Activated T-cell treated with anti-CD3 and anti-CD28 coated beads, Interleukin-2, amount 50 U/mL, for 1 hour (primary cell): Measurements from ENCODE around the gene FAM180B.
"Not testable (repeated sequence)": the region's sequence is repeated elsewhere in the genome, so short reads cannot be mapped to it uniquely, and the experiment has no call there.

ENCODE experiments used
- DNase-seq: peaks from one replicate; pipeline ENCODE4 v3.0.0-alpha.2; 2020

Gene FAM180B, protein sequence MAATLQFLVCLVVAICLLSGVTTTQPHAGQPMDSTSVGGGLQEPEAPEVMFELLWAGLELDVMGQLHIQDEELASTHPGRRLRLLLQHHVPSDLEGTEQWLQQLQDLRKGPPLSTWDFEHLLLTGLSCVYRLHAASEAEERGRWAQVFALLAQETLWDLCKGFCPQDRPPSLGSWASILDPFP

GRCh38 chr11:47586098-47586855 lies at the start of gene FAM180B:
Gene FAM180B (plus strand): TSS chr11:47586678. CDS start chr11:47586769, 91 bp downstream.
- no peak for DNase-seq

- no peak for DNase-seq
Measured at GRCh38 chr11:47536915-47537314, 49.6 kb upstream of the FAM180B start.

- no peak for DNase-seq
Measured at GRCh38 chr11:47538741-47539565, 47.5 kb upstream of the FAM180B start.

DNA sequence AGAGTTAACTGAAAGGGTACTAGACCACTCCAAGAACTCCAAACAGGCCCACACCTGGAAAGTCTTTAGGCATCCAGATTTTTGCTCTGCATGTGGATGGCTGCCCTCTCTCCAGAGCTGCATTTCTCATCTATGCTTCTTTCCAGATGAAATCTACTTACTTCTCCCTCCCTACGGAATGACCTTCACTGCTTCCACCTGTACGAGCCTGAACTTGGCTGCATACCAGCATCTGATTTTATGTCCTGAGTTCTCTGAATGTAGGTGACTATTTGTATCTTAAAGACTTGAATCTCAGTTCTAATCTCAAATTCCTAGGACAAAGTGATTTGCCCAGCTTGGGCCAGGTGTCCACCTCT lies 46.8 kb upstream of the FAM180B start:
- no peak for DNase-seq

- DNase-seq = no peak
Measured at GRCh38 chr11:47541070-47541469, 45.4 kb upstream of the FAM180B start.

DNA sequence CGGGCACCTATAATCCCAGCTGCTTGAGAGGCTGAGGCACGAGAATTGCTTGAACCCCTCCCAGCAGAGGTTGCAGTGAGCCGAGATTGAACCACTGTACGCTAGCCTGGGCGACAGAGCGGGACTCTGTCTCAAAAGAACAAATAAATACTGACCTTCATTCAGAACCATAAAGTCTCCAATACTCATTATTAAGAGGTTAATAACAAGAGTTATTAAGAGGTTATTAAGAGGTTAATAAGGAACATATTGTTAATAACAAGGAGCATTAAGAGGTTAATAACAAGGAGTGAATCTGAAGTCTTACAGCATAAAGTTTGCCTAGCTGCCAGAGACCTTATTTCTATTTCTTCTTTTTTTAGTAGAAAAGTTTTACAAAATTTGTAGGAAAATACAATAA lies 41.2 kb upstream of the FAM180B start:
- no peak for DNase-seq

- DNase-seq = not testable (repeated sequence)
Measured at GRCh38 chr11:47546274-47546673, 40.2 kb upstream of the FAM180B start.

DNA sequence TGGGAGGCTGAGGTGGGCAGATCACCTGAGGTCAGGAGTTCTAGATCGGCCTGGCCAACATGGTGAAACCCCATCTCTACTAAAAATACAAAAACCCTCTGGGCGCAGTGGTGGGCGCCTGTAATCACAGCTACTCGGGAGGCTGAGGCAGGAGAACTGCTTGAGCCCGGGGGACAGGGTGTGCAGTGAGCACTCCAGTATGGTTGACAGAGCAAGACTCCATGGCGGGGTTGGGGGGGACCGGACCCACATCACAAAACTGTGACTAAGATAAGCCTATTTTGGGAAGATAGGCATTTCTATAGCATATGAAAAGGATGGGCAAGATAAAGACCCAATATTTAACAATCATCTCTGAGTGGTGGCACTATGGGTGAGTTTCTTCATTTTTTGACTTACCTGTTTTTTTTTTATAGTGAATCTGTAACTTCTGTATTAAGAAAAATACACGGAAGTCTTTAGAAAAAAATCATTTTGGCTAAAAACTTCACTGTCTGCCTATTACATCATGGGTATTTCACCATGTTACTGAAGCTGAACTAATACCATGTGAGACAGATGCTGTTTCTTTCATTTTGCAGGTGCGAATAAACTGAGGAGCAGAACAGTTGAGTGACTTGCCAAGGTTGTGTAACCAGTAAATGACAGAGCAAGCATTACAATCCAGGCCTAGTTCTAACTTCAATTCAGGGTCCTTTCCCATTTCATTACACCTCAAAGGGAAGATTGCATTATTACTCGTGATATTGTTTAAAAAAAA lies 36.0 kb upstream of the FAM180B start:
- no peak for DNase-seq

- no peak for DNase-seq
Measured at GRCh38 chr11:47551086-47551485, 35.4 kb upstream of the FAM180B start.

GRCh38 chr11:47552056-47552565 lies 34.4 kb upstream of the FAM180B start:
- no peak for DNase-seq

GRCh38 chr11:47552566-47553405 lies 33.7 kb upstream of the FAM180B start, which contains the start of gene CELF1:
Gene CELF1 (minus strand): TSS chr11:47553132. CDS start chr11:47499523, 53,609 bp downstream.
- DNase-seq = peak; percentile 93

DNA sequence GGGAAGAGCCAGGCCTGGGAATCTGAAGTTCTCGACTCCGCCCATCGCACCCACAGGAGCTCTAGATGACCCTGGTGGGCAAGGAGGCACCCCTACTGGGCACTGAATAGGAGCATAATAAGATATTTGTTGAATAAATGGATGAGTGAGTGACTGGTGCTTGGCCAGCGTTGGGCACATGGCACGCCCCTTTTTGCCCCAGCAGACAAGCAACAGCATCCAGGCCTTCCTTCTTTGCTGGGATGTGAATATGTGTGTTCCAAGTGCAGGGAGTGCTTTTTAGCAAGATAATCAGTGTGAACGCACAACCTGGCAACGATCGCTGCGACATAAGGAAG lies 33.1 kb upstream of the FAM180B start:
- DNase-seq = no peak

GRCh38 chr11:47557004-47557403 lies 29.5 kb upstream of the FAM180B start:
- DNase-seq = not testable (repeated sequence)

DNA sequence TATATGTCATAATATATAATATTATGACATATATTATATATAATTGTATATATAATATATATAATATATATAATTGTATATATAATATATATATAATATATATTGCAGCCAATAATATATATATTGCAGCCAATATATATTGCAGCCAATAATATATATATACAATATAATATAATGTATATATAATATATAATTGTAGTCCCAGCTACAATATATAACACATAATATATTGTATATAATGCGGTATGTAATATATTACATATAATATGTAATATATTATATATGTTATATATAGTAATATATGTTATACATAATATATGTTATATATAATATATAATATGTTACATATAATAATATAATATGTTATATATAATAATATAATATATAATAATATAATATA lies 27.8 kb upstream of the FAM180B start:
- DNase-seq = no peak

DNA sequence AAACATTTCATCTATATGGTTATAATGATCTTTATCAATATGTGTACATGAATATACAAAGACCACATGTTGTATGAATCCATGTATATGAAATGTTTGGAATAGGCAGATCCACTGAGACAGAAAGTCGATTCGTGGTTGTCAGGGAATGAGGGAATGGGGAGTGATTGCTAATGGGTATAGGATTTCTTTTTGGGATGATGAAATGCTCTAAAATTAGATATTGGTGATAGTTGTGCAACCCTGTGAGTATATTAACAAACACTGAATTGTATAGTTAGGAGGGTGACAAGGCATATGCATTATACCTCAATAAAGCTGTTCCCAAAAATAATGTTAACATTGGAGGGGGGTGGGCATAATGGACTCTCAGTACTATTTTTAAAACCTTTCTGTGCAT lies 26.1 kb upstream of the FAM180B start:
- no peak for DNase-seq

DNA sequence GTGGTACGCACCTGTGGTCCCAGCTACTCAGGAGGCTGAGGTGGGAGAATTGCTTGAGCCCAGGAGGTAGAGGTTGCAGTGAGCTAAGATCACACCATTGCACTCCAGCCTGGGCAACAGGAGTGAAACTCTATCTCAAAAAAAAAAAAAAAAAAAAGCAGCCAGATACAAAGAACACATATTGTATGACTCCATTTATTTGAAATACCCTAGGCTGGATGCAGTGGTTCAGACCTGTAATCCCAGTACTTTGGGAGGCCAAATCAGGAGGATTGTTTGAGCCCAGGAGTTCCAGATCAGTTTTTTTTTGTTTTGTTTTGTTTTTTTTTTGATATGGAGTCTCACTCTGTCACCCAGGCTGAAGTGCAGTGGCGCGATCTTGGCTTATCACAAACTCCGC lies 24.1 kb upstream of the FAM180B start:
- not testable (repeated sequence) for DNase-seq

DNA sequence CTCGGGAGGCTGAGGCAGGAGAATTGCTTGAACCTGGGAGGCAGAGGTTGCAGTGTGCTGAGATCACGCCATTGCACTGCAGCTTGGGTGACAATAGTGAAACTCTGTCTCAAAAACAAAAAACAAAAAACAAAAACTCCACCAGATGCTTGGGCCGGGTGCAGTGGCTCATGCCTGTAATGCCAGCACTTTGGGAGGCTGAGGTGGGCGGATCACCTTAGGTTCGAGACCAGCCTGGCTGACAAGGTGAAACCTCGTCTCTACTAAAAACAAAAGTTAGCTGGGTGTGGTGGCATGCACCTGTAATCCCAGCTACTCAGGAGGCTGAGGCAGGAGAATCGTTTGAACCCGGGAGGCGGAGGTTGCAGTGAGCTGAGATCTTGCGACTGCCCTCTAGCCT lies 22.1 kb upstream of the FAM180B start:
- not testable (repeated sequence) for DNase-seq

- DNase-seq = peak; percentile 27
Measured at GRCh38 chr11:47564933-47565339, 21.5 kb upstream of the FAM180B start.

DNA sequence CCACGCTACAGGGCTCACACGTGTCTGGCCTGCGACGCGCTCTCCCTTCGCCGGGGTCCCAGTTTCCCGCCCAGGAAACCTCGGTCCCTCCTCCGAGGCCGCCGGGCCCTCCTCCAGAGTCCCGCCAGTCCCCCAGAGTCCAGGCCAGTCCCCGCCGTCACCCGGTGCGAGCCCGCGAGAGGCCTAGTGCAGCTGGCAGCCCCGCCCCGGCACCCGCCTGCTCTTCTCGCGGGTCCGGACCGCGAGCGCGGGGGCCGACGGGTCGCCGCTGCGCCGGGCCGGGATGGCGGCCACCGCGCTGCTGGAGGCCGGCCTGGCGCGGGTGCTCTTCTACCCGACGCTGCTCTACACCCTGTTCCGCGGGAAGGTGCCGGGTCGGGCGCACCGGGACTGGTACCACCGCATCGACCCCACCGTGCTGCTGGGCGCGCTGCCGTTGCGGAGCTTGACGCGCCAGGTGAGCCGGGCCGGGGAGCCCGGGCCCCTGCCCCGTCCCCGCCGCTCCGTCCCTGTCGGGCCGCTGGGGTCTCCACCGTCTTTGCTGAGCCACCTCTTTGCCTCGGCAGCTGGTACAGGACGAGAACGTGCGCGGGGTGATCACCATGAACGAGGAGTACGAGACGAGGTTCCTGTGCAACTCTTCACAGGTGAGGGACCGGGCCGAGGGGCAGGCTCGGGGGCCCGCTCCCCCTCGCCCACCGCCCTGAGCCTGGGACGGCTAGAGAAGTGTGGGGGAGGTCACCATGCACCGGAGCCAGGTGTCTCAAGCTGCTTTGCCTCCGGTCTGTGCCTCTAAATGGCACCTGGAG lies 20.9 kb upstream of the FAM180B start, which contains the start of gene PTPMT1:
TSS of gene PTPMT1 (plus strand) at position 260 of the 809 bp plus-strand sequence. CDS start at position 284, 24 bp downstream.
- DNase-seq = peak; percentile 65

DNA sequence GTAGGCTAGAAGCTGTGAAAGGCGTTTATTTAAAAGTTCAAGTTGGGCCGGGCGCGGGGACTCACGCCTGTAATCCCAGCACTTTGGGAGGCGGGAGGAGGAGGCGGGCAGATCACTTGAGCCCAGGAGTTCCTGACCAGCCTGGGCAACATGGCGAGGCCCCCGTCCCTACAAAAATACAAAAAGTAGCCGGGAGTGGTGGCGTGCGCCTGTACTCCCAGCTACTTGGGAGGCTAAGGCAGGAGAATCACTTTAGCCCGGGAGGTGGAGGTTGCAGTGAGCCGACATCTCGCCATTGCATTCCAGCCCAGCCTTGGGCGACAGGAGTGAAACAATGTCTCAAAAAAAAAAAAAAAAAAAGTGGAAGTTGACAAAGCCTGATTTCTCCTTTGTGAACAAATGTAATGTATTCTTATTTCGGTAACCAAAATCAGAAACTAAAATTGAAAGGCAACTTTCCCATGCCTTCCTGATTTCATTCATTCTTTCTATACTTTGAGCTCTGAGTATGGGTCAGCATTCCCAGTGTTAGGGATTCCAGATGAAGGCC lies 20.3 kb upstream of the FAM180B start:
- no peak for DNase-seq
